ENCODE results near the gene CRKL.

CRKL gene

GRCh38 chr22:20981787-20982562 lies 64.8 kb downstream of the CRKL start, which contains the start of gene LZTR1 (continued):
- TF ChIP-seq ZFP37 (tag by site-specific recombination; IDR thresholded peaks at IDR 0.05) (peak; percentile 97), ZNF140 (tag by site-specific recombination; IDR thresholded peaks at IDR 0.05) (no peak), SP7 (tag by site-specific recombination; IDR thresholded peaks at IDR 0.05) (peak; percentile 93), ZNF302 (tag by site-specific recombination; IDR thresholded peaks at IDR 0.05; ENCODE audit: low read depth) (no peak), ZNF629 (tag by site-specific recombination; IDR thresholded peaks at IDR 0.05) (peak; percentile 73), ZNF24 (tag by site-specific recombination; IDR thresholded peaks at IDR 0.05) (peak; percentile 73; the same call in 1 of the 2 replicates), ZNF521 (tag by site-specific recombination; IDR thresholded peaks at IDR 0.05) (no peak), ZBTB17 (tag by site-specific recombination; IDR thresholded peaks at IDR 0.05) (peak; percentile 99), ZNF223 (tag by site-specific recombination; IDR thresholded peaks at IDR 0.05) (peak; percentile 92), ZBTB21 (tag by site-specific recombination; IDR thresholded peaks at IDR 0.05) (no peak; the same call in 1 of the 2 replicates), ZSCAN23 (tag by site-specific recombination; IDR thresholded peaks at IDR 0.05) (peak; percentile 91), ZNF23 (tag by site-specific recombination; IDR thresholded peaks at IDR 0.05; ENCODE audit: borderline replicate concordance) (no peak), ZNF146 (tag by site-specific recombination; IDR thresholded peaks at IDR 0.05) (0 out of 2 replicates have a peak, but pooled peaks have one; percentile 12), ZSCAN4 (tag by site-specific recombination; IDR thresholded peaks at IDR 0.05) (no peak), SP2 (tag by site-specific recombination; IDR thresholded peaks at IDR 0.05) (0 out of 2 replicates have a peak, but pooled peaks have one; percentile 18), ZBTB1 (tag by site-specific recombination; IDR thresholded peaks at IDR 0.05) (peak; percentile 95), ZIC2 (tag by site-specific recombination; IDR thresholded peaks at IDR 0.05) (peak; percentile 80), ZNF239 (tag by site-specific recombination; IDR thresholded peaks at IDR 0.05) (peak; percentile 13; the same call in 1 of the 2 replicates), ZNF510 (tag by site-specific recombination; IDR thresholded peaks at IDR 0.05; ENCODE audit: insufficient replicate concordance) (no peak), PRDM2 (tag by site-specific recombination; IDR thresholded peaks at IDR 0.05; ENCODE audit: borderline replicate concordance) (no peak), IKZF3 (tag by site-specific recombination; IDR thresholded peaks at IDR 0.05) (peak; percentile 63), ZXDB (tag by site-specific recombination; IDR thresholded peaks at IDR 0.05) (peak; percentile 94), ZNF148 (tag by site-specific recombination; IDR thresholded peaks at IDR 0.05; ENCODE audit: borderline replicate concordance) (peak; percentile 16; the same call in 1 of the 2 replicates), ZEB2 (tag by site-specific recombination; IDR thresholded peaks at IDR 0.05) (peak; percentile 95), YY1 (tag by site-specific recombination; IDR thresholded peaks at IDR 0.05) (peak; percentile 73), ZNF174 (tag by site-specific recombination; IDR thresholded peaks at IDR 0.05) (no peak), GLIS2 (tag by site-specific recombination; IDR thresholded peaks at IDR 0.05) (peak; percentile 96), ZSCAN16 (tag by site-specific recombination; IDR thresholded peaks at IDR 0.05) (peak; percentile 62; the same call in 1 of the 2 replicates)
- TF ChIP-seq, protein P1, sequence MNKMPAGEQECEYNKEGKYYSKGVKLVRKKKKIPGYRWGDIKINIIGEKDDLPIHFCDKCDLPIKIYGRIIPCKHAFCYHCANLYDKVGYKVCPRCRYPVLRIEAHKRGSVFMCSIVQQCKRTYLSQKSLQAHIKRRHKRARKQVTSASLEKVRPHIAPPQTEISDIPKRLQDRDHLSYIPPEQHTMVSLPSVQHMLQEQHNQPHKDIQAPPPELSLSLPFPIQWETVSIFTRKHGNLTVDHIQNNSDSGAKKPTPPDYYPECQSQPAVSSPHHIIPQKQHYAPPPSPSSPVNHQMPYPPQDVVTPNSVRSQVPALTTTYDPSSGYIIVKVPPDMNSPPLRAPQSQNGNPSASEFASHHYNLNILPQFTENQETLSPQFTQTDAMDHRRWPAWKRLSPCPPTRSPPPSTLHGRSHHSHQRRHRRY (tag by site-specific recombination; IDR thresholded peaks at IDR 0.05), result no peak

All from HEK293 (cell line).